NCI-H2107 (cell line): Measurements from ENCODE around the gene NUDT11.
A peak's percentile ranks its signal among the peaks of the same experiment; 100 is the strongest.
"Not testable (repeated sequence)": the region's sequence is repeated elsewhere in the genome, so short reads cannot be mapped to it uniquely, and the experiment has no call there.

Experiments used
- DNase-seq: peaks from one replicate; lab custom pipeline; 2025; lab: John Stamatoyannopoulos, UW

Gene NUDT11

GRCh38 chrX:51496501-51497291 is at the start of gene NUDT11:
Gene NUDT11 (minus strand): TSS chrX:51496592. CDS start chrX:51496444, 148 bp downstream.
- DNase-seq = no peak

- no peak for DNase-seq
Measured at GRCh38 chrX:51520393-51520792, 24.0 kb upstream of the NUDT11 start.

- DNase-seq = not testable (repeated sequence)
Measured at GRCh38 chrX:51519131-51519530, 22.7 kb upstream of the NUDT11 start.

DNA sequence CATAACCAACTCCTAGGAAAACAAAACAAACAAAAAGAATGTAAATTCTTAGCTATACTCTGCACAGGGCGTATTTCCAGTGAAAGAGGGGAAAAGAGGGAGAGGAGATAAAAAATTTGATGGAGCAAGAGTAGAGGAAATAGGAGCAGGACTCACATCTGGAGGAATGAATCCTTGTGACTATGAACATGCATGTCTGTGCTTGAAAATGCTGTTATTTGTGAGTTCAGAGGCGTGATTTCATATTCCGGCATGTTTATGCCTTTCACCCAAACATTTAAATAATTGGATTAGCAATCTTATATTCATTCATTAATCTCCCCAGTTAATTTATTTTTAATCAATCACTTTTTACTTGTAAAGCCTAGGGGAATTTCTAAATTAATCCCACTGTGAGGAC is 11.2 kb upstream of the NUDT11 start:
- DNase-seq = no peak

GRCh38 chrX:51495701-51496488 is 497 bp downstream of the NUDT11 start:
- DNase-seq = not testable (repeated sequence)

- no peak for DNase-seq
Measured at GRCh38 chrX:51494409-51494808, 2.0 kb downstream of the NUDT11 start.

- DNase-seq = no peak
Measured at GRCh38 chrX:51487960-51488267, 8.5 kb downstream of the NUDT11 start.

DNA sequence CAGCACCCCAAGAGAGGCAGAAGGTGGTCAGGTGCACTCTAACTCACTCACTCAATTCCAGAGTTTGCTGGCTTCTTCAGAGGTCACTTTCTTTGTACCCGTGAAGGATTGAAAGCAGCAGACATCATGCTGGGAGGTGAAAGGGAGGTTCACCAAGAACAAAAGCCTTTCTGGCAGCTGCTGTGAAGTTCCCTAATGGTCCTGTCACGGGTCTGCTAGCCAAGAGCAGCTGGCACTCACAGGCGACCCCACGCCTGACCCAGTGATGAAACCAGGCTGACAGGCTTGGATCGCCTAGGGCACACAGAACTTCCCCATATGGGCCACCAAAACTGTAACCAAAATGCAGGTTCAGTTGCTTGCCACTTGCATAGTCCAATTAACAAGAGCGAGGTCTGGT is 11.8 kb downstream of the NUDT11 start:
- DNase-seq = no peak

DNA sequence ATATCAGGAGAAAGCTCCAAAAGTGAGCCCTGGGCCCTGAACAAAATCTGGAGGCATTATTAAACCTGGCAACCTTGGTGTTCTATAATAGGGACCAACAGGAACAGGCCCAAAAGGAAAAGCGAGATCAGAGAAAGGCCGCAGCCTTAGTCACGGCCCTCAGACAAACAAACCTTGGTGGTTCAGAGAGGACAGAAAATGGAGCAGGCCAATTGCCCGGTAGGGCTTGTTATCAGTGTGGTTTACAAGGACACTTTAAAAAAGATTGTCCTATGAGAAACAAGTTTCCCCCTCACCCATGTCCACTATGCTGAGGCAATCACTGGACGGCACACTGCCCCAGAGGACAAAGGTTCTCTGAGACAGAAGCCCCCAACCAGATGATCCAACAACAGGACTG is 14.0 kb downstream of the NUDT11 start:
- DNase-seq = not testable (repeated sequence)

- DNase-seq = no peak
Measured at GRCh38 chrX:51476930-51477329, 19.5 kb downstream of the NUDT11 start.

DNA sequence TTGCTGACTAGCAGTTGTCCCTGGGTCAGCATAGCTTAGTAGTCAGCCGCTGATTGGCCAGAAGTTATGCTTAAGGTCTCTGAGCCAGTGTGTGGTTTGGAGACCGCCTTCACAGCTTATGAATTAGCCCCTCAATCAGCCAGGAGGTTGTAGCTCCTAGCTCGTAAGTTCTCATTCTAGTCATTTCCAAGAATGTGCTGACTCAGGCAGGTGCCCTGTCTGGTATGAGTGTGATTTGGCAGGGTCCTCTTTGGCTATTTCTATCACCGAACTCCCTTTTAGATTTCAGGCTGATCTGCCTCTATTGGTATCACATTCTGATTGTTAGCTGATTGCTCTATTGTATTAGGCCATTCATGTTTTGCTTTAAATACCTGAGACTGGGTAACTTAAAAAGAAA is 33.1 kb downstream of the NUDT11 start:
- no peak for DNase-seq

DNA sequence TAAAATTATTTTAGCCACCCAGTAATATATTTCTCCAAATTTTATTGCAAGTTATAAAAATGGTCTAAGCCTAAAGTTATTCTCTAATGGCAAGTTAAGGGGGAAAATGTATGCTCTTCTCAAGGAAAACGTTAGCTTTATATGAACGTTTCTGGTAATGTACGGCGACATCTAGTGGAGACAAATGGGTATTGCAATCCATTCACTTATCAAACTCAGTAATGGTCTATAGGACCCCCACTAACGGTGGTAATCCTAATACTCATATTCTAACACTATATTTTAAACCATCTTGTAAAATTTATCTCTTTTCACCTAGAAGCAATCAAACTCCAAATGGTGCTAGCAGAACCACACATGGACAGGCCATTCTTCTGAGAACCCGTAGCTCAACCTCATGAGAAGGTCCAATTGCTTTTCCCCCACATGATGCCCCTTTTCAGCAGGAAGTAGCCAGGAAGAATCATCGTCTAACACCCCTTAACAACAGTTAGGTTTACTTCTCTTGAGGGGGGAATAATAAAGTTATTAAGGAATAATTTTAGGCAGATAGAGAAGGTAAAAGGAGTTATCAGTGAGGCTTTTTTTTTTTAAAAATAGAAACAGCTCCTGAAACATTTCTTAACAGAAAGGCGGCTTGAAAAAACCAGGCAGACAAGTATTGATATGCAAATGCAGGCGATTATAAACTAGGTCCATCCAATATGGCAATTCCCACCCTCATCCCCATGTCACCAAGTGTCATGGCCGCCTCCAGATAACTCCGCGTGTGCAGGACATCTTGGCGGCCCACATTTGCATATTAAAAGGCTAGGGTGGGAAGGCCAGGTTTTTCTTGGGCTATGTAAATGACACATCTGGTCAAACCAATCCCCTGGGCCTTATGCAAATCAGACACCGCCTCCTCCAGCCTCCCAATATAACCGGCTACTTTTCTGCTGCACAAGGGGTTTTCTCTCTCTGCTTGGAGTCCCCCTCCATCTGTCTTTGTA is 35.0 kb downstream of the NUDT11 start:
- DNase-seq = peak; percentile 3

DNA sequence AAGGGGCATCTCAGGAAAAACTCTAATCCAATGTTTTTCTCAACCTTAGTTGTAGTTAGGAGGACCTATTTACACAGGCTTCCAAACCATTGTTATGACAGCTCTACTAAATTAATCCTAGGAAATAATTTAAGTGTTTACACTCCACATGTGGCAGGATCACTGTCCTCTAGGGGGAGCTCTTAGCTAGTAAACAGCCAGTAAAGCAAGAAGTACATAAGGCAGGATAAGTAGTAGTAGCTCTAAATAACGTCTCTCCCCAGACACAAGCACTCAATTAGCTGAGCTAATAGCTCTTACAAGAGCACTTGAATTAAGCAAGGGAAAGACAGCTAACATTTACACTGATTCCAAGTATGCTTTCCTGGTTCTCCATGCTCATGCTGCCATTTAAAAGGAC is 37.3 kb downstream of the NUDT11 start:
- DNase-seq = no peak

GRCh38 chrX:51456814-51457213 is 39.6 kb downstream of the NUDT11 start:
- DNase-seq = no peak

DNA sequence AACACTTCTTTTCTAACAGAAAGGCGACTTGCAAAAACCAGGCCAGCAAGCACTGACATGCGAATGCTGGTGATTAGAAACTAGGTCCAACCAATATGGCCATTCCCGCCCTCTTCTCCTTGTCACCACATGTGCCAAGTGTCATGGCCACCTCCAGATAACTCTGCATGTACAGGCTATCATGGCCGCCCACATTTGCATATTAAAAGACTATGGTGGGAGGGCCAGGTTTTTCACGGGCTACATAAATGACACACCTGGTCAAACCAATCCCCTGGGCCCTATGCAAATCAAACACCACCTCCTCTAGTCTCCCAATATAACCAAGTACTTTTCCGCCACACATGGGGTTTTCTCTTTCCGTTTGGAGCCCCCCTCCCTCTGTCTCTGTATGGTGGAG is 40.1 kb downstream of the NUDT11 start:
- DNase-seq = no peak

- DNase-seq = no peak
Measured at GRCh38 chrX:51440365-51440764, 56.0 kb downstream of the NUDT11 start.
